ENCODE measurements around the gene EPS8.
"Not testable (repeated sequence)": the region's sequence is repeated elsewhere in the genome, so short reads cannot be mapped to it uniquely, and the experiment has no call there.

Gene EPS8

DNA sequence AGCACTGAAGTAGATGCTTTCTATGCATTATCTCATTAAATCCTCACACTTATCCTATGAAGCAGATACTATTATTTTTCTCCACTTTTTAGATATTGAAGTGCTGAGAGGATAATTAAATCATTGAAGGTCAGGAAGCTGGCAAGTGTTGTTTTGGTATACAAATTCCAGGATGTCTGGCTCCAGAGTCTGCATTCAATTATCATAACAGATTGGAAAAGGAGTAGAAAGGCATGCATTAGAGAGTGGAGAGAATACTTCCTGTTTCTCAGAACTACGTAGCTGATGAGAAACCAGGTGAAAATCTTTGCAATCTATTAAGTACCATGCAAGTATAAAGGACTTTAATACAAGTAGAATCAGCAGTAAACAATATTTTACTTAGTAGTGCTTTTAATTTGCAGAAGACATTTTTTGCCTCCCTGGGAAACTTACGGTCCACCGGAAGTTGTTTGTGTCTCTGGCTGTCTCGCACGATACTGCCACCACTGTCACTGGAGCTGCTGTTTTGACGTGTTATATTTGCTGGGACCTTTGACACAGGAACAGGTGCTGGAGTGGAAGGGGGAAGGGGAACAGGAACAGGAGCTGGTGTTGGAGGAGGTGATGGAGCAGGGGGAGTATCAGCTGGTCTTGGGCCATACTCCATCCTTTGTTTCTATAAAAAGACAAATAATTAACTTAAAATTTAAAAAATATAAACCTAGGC is 158.0 kb downstream of the EPS8 start:
- peaks cover 6% of the 10 kb centered on the region for H3K27me3 Mint-ChIP-seq
- ATAC-seq (replicated peaks; ENCODE audit: extremely low read depth, poor library complexity, severe bottlenecking) (no peak), DNase-seq (ENCODE audit: low spot score in 2 of 2) (no peak)
- H3K4me3 Mint-ChIP-seq, result no peak overlapping the region
- H3K9me3 Mint-ChIP-seq, result no peaks in the 10 kb centered on the region
- no peaks in the 10 kb centered on the region for H3K4me1 Mint-ChIP-seq
- no peak overlapping the region for H3K27ac Mint-ChIP-seq (ENCODE audit: low read depth)
- peaks cover 1% of the 10 kb centered on the region for H3K36me3 Mint-ChIP-seq (ENCODE audit: insufficient read depth)

DNA sequence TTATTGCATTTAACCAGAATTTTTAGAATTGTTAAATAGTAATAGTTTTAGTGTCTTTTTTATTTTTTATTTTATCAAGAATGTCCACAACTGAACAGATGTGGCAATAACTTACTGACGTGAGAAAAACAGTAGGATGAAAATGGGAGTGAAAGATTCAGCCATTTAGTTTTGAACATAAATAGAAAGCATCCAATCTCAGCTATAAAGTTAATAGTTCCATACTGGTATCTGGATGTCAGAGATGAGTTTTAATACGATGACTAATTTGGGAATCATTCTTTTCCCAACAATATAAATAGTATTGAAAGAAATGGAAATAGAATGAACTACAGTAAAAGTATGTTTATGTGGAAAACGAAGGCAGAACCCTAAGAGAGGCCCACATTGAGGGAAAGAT is 159.4 kb downstream of the EPS8 start:
- Mint-ChIP-seq H3K4me1 (no peaks in the 10 kb centered on the region), H3K27ac (ENCODE audit: low read depth) (no peak overlapping the region), H3K9me3 (no peaks in the 10 kb centered on the region), H3K27me3 (peaks cover 20% of the 10 kb centered on the region), H3K36me3 (ENCODE audit: insufficient read depth) (peaks cover 1% of the 10 kb centered on the region), H3K4me3 (no peak overlapping the region)
- ATAC-seq (replicated peaks; ENCODE audit: extremely low read depth, poor library complexity, severe bottlenecking) (no peak), DNase-seq (ENCODE audit: low spot score in 2 of 2) (no peak)

DNA sequence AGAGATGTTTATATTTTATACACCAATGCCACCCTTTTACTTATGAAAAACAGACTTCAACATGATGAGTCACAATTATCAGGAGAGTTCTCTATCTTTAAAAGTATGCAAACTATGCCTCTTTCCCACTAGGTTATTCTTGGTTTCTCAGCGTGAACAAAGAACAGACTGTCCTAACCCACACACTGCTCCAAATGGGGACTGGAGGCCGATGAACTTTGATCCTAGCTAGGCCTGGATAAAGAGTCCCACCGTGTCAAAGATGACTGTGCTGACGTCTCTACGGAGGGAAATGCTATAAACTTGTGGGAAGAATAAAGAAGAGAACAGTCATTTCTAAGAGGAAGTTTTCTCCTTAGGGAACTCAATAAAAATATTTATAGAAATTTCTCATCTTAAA is 160.1 kb downstream of the EPS8 start:
- Mint-ChIP-seq H3K4me1 (no peaks in the 10 kb centered on the region), H3K36me3 (ENCODE audit: insufficient read depth) (peaks cover 1% of the 10 kb centered on the region), H3K27ac (ENCODE audit: low read depth) (no peak overlapping the region), H3K27me3 (peaks cover 26% of the 10 kb centered on the region), H3K4me3 (no peak overlapping the region), H3K9me3 (no peaks in the 10 kb centered on the region)
- ATAC-seq (replicated peaks; ENCODE audit: extremely low read depth, poor library complexity, severe bottlenecking) (no peak), DNase-seq (ENCODE audit: low spot score in 2 of 2) (no peak)

DNA sequence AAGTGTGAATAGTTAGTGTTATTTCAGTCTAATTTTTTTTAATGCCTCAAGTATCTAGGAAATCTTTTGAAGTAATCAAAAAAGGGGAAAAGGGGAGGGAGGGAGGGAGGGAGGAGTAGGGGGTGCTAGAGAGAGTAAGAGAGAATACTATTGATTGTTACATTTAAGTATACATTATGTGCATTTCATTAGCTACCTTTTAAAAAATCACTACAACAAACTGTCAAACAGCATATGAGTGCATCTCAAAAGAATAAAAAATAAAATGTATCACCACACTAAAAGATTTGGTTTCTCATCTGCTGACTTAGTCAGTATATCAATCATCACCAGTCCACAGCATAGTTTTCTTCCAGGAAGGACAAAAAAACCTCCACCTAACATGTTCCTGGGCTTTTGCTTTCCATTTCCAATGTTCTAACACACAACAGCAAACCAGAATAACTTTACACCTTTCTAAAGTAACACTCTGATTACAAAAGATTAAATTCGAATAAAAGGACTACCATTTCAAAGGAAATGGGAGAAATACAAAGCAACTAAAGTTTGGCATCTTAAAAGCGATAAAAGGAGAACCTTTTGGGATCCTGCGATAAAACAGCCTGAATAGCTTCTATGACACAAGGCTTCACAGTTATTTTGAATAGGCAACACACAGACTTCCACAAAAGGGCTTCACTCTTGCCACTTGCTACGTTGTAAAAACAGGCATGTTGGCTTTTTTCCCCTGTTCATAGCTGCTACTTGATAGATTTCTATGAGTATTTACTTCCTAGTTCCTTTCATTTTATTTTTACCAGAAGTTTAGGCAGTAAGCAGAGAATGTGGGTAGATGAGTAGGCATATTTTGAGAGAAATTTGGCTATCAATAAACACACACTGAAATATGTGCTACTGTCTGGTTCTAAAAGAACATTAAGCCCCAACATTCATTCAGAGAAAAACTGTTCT is 160.9 kb downstream of the EPS8 start:
- Mint-ChIP-seq H3K4me3 (no peak overlapping the region), H3K36me3 (ENCODE audit: insufficient read depth) (peaks cover 1% of the 10 kb centered on the region), H3K27ac (ENCODE audit: low read depth) (no peak overlapping the region), H3K4me1 (no peaks in the 10 kb centered on the region), H3K9me3 (no peaks in the 10 kb centered on the region), H3K27me3 (peaks cover 28% of the 10 kb centered on the region)
- DNase-seq (ENCODE audit: low spot score in 2 of 2), result no peak
- ATAC-seq (replicated peaks; ENCODE audit: extremely low read depth, poor library complexity, severe bottlenecking), result no peak

DNA sequence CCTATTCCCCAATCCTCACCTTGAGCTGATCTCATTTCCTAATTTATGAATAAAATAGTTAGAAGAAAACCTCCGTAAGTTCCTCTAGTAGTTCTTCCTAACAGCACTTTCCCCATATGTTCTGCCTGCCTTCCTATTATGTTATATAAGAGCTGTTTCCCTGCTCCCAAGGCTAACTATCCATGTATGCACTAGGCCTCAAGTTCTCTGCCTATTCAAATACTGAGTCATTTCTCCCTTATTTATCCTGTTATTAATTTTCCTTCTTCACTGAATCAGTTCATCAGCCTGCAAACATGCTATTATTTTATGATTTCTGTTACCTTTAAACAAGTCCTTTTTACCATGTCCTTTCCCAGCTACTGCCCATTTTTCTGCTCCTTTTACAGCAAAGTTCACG is 164.1 kb downstream of the EPS8 start:
- Mint-ChIP-seq H3K27me3 (peaks cover 28% of the 10 kb centered on the region), H3K36me3 (ENCODE audit: insufficient read depth) (no peaks in the 10 kb centered on the region), H3K9me3 (no peaks in the 10 kb centered on the region), H3K27ac (ENCODE audit: low read depth) (no peak overlapping the region), H3K4me1 (no peaks in the 10 kb centered on the region), H3K4me3 (no peak overlapping the region)
- no peak for DNase-seq (ENCODE audit: low spot score in 2 of 2)
- ATAC-seq (replicated peaks; ENCODE audit: extremely low read depth, poor library complexity, severe bottlenecking), result no peak

DNA sequence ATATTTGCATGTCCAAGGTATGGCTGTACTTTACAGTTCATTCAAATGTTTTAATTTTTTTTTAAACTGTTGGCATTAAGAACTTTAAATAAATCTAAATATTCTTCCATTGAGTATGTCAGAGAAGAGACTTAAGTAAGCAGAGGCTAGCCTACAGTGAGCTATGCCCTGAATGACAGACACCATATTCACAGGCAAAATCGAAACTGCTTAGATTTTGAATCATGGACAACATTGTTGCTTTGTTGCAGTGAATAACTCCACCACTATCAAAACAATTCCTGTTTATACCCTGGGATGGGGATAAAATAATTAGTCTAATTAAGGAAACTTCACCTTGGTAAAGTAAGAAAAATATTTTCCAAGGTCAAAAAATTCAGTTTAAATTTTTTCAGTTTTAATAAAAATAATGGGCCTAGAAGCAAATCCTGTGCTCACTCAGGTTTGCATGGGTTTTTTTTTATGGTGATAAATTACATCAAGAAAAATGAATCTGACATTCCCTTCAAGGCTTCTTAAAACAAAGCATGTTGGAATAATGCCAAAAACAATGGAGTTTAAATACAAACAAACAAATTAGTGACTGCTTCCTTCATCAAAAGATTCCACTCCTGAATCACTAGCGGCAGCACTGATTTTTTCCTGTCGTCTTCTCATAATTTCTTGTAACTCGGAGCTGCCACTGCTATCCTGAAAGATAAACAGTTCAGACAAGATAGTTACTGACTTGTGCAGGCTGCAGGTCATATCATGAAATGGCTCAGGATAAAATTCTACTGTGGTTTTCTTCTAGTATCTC is 168.2 kb downstream of the EPS8 start:
- DNase-seq (ENCODE audit: low spot score in 2 of 2) (no peak), ATAC-seq (replicated peaks; ENCODE audit: extremely low read depth, poor library complexity, severe bottlenecking) (no peak)
- H3K9me3 Mint-ChIP-seq, result no peaks in the 10 kb centered on the region
- no peak overlapping the region for H3K27ac Mint-ChIP-seq (ENCODE audit: low read depth)
- peaks cover 57% of the 10 kb centered on the region for H3K27me3 Mint-ChIP-seq
- H3K36me3 Mint-ChIP-seq (ENCODE audit: insufficient read depth), result no peaks in the 10 kb centered on the region
- H3K4me1 Mint-ChIP-seq, result no peaks in the 10 kb centered on the region
- H3K4me3 Mint-ChIP-seq, result no peak overlapping the region

DNA sequence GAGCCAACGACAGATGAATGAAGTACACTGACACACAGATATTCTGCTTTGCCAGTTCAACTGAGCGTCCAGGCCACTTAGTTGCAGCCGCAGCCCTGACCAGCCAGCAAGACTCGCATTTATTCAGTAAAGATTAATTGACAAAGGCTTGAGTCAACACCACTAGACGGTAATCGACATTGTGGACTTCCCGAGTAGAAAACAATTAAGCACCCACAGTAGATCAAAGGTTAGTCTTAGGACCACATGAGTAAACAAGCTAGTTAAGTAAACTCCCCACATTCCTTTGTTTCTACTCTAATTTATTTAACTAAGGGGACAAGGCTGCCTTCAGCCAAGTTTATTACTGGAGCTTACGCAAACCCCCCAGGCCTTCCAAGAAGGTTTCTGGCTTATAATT is 172.7 kb downstream of the EPS8 start:
- H3K36me3 Mint-ChIP-seq (ENCODE audit: insufficient read depth); ATAC-seq (replicated peaks; ENCODE audit: extremely low read depth, poor library complexity, severe bottlenecking); H3K4me3 Mint-ChIP-seq; H3K4me1 Mint-ChIP-seq; DNase-seq (ENCODE audit: low spot score in 2 of 2); H3K27ac Mint-ChIP-seq (ENCODE audit: low read depth); H3K9me3 Mint-ChIP-seq: not testable (repeated sequence)
- peaks cover 38% of the 10 kb centered on the region for H3K27me3 Mint-ChIP-seq

DNA sequence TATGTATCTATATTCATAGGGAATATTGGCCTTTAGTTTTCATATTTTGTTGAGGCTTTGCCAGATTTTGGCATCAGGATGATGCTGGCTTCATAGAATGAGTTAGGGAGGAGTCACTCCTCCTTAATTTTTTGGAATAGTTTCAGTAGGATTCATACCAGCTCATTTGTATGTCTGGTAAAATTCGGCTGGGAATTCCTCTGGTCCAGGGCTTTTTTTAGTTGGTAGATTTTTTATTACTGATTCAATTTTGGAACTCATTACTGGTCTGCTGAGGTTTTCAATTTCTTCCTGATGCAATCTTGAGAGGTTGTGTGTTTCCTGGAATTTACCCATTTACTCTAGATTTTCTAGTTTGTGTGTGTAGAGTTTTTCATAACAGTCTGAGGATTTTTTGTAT is 175.2 kb downstream of the EPS8 start:
- Mint-ChIP-seq H3K27ac (ENCODE audit: low read depth) (no peak overlapping the region), H3K27me3 (peaks cover 27% of the 10 kb centered on the region), H3K9me3 (no peaks in the 10 kb centered on the region), H3K4me1 (no peaks in the 10 kb centered on the region), H3K36me3 (ENCODE audit: insufficient read depth) (no peaks in the 10 kb centered on the region), H3K4me3 (no peak overlapping the region)
- DNase-seq (ENCODE audit: low spot score in 2 of 2) (no peak), ATAC-seq (replicated peaks; ENCODE audit: extremely low read depth, poor library complexity, severe bottlenecking) (no peak)

DNA sequence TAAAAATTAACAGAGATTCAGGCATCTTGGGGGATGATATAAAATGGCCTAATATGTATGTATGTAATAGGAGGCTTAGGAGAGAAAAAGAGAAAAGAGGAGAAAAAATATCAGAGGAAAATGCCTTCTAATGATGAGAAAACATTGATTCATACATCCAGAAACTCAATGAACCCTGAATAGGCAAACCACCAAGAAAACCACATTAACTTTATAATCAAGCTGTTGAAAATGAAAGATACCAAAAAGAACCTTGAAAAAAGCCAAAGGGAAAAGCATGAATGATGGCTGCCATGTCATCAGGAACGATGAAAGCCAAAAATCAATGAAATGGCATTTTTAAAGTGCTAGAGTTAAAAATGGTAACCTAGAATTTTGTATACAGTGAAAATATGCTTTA is 180.2 kb downstream of the EPS8 start:
- no peak overlapping the region for H3K4me3 Mint-ChIP-seq
- no peak for ATAC-seq (replicated peaks; ENCODE audit: extremely low read depth, poor library complexity, severe bottlenecking)
- no peaks in the 10 kb centered on the region for H3K9me3 Mint-ChIP-seq
- no peak for DNase-seq (ENCODE audit: low spot score in 2 of 2)
- no peak overlapping the region for H3K27ac Mint-ChIP-seq (ENCODE audit: low read depth)
- H3K27me3 Mint-ChIP-seq, result peaks cover 6% of the 10 kb centered on the region
- no peaks in the 10 kb centered on the region for H3K36me3 Mint-ChIP-seq (ENCODE audit: insufficient read depth)
- H3K4me1 Mint-ChIP-seq, result no peaks in the 10 kb centered on the region

DNA sequence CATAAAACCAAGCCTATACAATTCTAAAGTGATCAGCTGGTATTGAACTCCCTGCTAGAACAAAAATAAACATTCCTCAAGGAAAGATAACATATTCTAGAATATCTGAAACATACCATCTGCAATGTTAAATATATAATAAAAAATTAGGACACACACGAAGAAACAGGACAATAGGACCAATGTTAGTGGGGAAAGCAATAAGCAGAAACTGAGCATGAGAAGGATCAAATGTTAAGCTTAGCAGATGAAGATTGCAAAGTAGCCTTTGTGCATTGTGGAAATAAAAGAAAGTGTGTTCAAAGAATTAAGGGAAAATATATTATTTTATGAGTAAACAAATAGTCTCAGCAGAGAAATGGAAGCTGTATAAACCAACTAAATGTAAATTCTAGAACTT is 180.8 kb downstream of the EPS8 start:
- DNase-seq (ENCODE audit: low spot score in 2 of 2), result no peak
- H3K36me3 Mint-ChIP-seq (ENCODE audit: insufficient read depth), result no peaks in the 10 kb centered on the region
- no peaks in the 10 kb centered on the region for H3K9me3 Mint-ChIP-seq
- ATAC-seq (replicated peaks; ENCODE audit: extremely low read depth, poor library complexity, severe bottlenecking), result no peak
- no peak overlapping the region for H3K4me3 Mint-ChIP-seq
- H3K27me3 Mint-ChIP-seq, result peaks cover 11% of the 10 kb centered on the region
- H3K27ac Mint-ChIP-seq (ENCODE audit: low read depth), result no peak overlapping the region
- H3K4me1 Mint-ChIP-seq, result no peaks in the 10 kb centered on the region

DNA sequence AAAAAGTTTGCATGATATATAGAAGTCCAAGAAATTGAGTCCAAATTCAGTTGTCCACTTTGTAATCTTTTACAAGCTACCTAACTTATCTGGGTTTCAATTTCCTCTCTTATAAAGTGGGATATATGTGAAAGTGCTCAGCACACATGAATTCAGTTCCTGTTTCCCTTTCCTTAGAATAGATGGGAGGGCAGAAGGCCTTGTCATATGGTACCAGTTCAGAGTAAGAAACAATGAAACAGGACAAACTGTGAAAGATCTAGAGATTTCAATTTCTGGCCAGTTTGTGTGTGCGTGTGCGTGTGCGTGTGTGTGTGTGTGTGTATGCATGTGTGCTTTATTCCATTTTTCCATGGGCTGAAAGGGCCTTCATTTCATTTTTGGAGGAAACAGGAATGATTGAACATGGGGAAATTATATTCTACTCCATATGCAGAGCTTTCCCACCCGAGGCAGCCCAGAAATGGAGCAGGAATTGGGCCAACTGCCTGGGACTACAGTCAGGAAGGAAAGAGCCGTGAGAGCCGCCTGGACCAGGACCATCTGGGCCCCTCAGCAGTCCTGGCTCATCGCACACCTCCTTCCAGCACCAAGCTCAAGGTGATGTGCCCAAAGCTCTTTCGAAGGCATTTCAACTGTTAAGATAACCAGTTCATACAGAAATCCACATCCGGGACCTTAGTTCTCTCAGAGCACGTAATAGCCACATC is 183.2 kb downstream of the EPS8 start:
- no peaks in the 10 kb centered on the region for H3K4me1 Mint-ChIP-seq
- peaks cover 16% of the 10 kb centered on the region for H3K27me3 Mint-ChIP-seq
- no peak for ATAC-seq (replicated peaks; ENCODE audit: extremely low read depth, poor library complexity, severe bottlenecking)
- no peaks in the 10 kb centered on the region for H3K9me3 Mint-ChIP-seq
- DNase-seq (ENCODE audit: low spot score in 2 of 2), result no peak
- H3K27ac Mint-ChIP-seq (ENCODE audit: low read depth), result no peak overlapping the region
- H3K4me3 Mint-ChIP-seq, result no peak overlapping the region
- no peaks in the 10 kb centered on the region for H3K36me3 Mint-ChIP-seq (ENCODE audit: insufficient read depth)

DNA sequence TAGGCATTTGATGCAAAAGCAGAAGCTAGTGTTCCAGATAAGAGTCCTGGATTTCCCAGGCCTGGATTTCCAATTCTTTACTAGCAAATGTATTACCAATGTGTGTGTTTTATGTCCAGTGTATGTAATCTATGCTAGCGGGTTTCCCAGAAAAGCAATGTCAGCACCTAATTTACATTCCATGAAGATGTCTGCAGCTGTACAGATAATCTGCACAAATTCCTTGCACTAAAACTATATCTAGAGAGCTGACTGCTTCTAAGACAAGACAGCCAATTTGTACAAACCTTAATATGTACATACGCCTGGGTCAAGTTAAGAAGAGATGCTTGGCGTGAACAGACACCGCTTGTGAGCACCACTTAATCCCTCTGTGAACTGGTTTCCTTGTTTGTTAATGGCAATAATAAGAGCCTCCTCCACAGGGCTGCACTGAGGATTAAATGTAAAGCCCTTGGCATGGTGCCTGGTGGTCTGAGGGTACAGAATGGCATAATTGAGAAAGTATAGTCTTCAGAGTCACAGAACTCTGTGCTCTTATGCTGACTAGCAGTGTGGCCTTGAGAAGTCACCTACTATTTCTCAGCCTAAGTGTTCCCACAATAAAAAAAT is 185.6 kb downstream of the EPS8 start:
- Mint-ChIP-seq H3K36me3 (ENCODE audit: insufficient read depth) (no peaks in the 10 kb centered on the region), H3K4me1 (no peaks in the 10 kb centered on the region), H3K27me3 (peaks cover 16% of the 10 kb centered on the region), H3K4me3 (no peak overlapping the region), H3K9me3 (no peaks in the 10 kb centered on the region), H3K27ac (ENCODE audit: low read depth) (no peak overlapping the region)
- no peak for DNase-seq (ENCODE audit: low spot score in 2 of 2)
- no peak for ATAC-seq (replicated peaks; ENCODE audit: extremely low read depth, poor library complexity, severe bottlenecking)

All from central memory CD8-positive, alpha-beta T cell (primary cell).